Measurements from ENCODE around the gene TFAP2A. TPM values are rescaled to one million over a fixed set of nuclear protein-coding genes. Genes with fewer than 3 reads are reported as not detected.

The TFAP2A gene
- total RNA-seq, 4 donors from 2014 or later: 0.21 TPM; not detected in 2

DNA sequence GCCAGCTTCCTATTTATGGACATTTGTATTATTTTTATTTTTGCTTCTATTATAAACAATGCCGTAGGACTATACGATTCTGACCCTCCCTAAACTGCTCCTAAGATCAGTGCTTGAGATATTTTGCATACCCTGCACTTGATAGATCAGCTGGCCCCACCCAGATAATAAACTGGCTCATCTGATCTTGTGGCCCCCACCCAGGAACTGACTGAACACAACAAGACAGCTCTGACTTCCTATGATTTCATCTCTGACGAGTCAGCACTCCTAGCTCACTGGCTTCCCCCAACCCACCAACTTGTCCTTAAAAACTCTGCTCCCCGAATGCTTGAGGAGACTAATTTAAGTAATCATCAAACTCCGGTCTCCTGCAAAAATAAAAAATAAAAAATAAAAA lies 34.9 kb upstream of the TFAP2A start:
- no peak overlapping the region for H3K4me3 ChIP-seq
- H3K27me3 ChIP-seq: no peaks in the 10 kb centered on the region
- no peaks in the 10 kb centered on the region for H3K4me1 ChIP-seq
- intact Hi-C loops (cut with DNase I; ENCODE audit: low total_unique reads): no loop called here
- H3K36me3 ChIP-seq: no peaks in the 10 kb centered on the region
- no peak for DNase-seq
- TF ChIP-seq, protein P1, sequence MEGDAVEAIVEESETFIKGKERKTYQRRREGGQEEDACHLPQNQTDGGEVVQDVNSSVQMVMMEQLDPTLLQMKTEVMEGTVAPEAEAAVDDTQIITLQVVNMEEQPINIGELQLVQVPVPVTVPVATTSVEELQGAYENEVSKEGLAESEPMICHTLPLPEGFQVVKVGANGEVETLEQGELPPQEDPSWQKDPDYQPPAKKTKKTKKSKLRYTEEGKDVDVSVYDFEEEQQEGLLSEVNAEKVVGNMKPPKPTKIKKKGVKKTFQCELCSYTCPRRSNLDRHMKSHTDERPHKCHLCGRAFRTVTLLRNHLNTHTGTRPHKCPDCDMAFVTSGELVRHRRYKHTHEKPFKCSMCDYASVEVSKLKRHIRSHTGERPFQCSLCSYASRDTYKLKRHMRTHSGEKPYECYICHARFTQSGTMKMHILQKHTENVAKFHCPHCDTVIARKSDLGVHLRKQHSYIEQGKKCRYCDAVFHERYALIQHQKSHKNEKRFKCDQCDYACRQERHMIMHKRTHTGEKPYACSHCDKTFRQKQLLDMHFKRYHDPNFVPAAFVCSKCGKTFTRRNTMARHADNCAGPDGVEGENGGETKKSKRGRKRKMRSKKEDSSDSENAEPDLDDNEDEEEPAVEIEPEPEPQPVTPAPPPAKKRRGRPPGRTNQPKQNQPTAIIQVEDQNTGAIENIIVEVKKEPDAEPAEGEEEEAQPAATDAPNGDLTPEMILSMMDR (IDR thresholded peaks at IDR 0.05): no peak
- no peak for TF ChIP-seq POLR2A (IDR thresholded peaks at IDR 0.05)
- no peaks in the 10 kb centered on the region for H3K9me3 ChIP-seq
- no peak overlapping the region for H3K27ac ChIP-seq

DNA sequence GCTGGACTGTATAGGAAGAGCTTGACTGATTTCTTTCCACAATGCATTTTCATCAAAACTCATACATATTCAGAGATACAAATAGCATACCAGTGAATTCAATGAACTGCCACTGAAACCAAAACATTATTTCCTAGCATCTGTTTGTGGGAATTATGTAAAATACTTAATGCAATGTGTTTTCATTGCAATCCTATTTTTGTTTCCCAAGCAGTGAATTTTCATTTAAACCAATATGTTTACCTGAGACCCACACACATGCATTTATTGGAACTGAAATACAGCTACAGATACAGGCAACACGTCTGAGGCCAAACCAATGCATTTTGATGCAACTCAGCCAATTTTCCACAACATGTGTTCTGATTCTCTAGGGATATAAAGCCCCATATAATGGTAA lies 33.2 kb upstream of the TFAP2A start:
- Histone ChIP-seq H3K9me3 (no peaks in the 10 kb centered on the region), H3K4me1 (no peaks in the 10 kb centered on the region), H3K36me3 (no peaks in the 10 kb centered on the region), H3K27ac (no peak overlapping the region), H3K4me3 (no peak overlapping the region), H3K27me3 (no peaks in the 10 kb centered on the region)
- DNase-seq: no peak
- TF ChIP-seq POLR2A (IDR thresholded peaks at IDR 0.05): no peak
- TF ChIP-seq, protein P1 (IDR thresholded peaks at IDR 0.05): no peak
- intact Hi-C loops (cut with DNase I; ENCODE audit: low total_unique reads): no loop called here

DNA sequence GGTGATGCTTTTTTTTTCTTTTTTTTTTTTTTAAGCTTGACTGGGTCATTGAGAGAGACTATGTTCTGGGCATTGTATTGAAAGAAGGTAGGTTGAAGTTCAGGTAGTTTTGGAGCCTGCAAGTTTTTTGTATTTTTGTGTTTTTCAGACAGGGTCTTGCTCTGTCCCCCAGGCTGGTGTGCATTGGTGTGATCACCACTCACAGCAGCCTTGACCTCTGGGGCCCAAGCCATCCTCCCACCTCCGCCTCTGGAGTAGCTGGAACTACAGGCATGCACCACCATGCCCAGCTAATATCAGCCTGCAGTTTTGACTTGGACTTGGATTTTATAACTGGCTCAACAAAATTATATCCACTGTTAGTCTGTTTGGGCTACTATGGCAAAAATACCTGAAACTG lies 31.7 kb upstream of the TFAP2A start:
- no peak for TF ChIP-seq POLR2A (IDR thresholded peaks at IDR 0.05)
- Histone ChIP-seq H3K9me3 (no peaks in the 10 kb centered on the region), H3K27me3 (no peaks in the 10 kb centered on the region), H3K4me1 (no peaks in the 10 kb centered on the region), H3K27ac (no peak overlapping the region), H3K4me3 (no peak overlapping the region), H3K36me3 (no peaks in the 10 kb centered on the region)
- intact Hi-C loops (cut with DNase I; ENCODE audit: low total_unique reads): no loop called here
- no peak for DNase-seq

DNA sequence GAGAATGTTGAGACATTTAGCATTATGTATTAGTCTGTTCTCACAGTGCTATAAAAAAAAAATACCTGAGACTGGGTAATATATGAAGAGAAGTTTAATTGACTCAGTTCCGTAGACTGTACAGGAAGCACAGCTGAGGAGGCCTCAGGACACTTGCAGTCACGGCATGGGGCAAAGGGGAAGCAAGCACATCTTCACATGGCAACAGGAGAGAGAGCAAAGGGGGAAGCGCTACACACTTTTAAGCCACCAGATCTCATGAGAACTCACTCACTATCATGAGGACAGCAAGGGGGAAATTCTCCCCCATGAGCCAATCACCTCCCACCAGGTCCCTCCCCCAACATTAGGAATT lies 26.8 kb upstream of the TFAP2A start:
- DNase-seq: no peak
- H3K27ac ChIP-seq: no peak overlapping the region

DNA sequence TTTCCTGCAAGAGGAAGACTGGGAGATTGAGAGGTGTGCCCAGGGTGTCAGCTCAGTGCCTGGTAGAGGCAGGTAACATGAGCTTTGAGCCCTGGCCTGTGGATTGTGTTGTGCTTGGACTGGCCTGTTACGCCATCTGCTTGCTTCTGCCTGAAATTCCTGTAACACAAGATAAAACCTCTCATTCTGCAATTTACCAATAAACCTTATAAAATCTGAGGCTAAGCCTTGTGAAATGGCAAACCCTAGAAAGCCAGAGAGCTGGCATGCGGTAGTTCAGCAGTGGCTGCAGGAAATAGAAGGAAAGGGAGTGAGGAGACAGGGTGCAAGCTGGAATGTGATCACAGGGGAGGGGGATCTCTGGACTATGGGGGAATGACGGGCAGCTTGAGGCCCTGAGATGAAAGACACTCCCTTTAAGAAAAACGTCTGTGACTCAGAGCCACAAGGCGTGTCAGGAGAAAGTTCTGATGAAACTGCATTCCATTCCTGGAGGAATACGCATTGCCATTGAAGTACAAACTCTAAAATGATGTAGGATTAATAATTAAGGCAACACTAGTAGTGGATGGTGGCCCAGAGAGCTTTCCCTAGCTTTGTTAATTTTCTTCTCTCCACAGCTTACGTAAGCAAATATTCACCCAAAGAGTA lies 26.3 kb upstream of the TFAP2A start:
- no peak for DNase-seq
- intact Hi-C loops (cut with DNase I; ENCODE audit: low total_unique reads): no loop called here
- Histone ChIP-seq H3K4me1 (no peaks in the 10 kb centered on the region), H3K4me3 (no peak overlapping the region), H3K9me3 (no peaks in the 10 kb centered on the region), H3K36me3 (no peaks in the 10 kb centered on the region), H3K27ac (no peak overlapping the region), H3K27me3 (no peaks in the 10 kb centered on the region)
- TF ChIP-seq, protein P1 (IDR thresholded peaks at IDR 0.05): no peak
- TF ChIP-seq POLR2A (IDR thresholded peaks at IDR 0.05): no peak

More for the DNA sequence above, 26.8 kb upstream of the TFAP2A start:
- Histone ChIP-seq H3K4me3 (no peak overlapping the region), H3K4me1 (no peaks in the 10 kb centered on the region), H3K36me3 (no peaks in the 10 kb centered on the region), H3K27me3 (no peaks in the 10 kb centered on the region), H3K9me3 (no peaks in the 10 kb centered on the region)
- intact Hi-C loops (cut with DNase I; ENCODE audit: low total_unique reads): no loop called here
- TF ChIP-seq, protein P1 (IDR thresholded peaks at IDR 0.05): no peak
- TF ChIP-seq POLR2A (IDR thresholded peaks at IDR 0.05): no peak

DNA sequence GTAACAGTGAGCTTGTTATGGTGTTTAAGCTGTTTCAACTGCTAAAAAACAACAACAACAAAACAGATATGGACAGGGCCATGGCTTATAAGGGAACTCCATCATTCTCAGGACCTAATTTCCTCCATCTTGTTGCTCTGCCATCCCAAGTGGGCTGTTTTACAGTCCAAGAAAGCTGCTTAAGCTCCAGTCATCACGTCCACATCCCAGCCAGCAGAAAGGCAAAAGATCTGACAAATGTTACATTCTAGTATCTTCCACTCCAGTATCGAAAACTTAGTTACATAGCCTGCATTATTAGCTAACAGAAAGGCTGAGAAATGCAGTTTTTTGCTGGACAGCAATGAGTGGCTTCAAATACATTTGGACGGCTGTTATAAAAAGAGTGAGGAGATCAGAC lies 23.0 kb upstream of the TFAP2A start:
- intact Hi-C loops (cut with DNase I; ENCODE audit: low total_unique reads): no loop called here
- Histone ChIP-seq H3K27me3 (no peaks in the 10 kb centered on the region), H3K27ac (no peak overlapping the region), H3K4me3 (no peak overlapping the region), H3K9me3 (no peaks in the 10 kb centered on the region), H3K36me3 (no peaks in the 10 kb centered on the region), H3K4me1 (no peaks in the 10 kb centered on the region)
- DNase-seq: no peak
- TF ChIP-seq, protein P1 (IDR thresholded peaks at IDR 0.05): no peak
- TF ChIP-seq POLR2A (IDR thresholded peaks at IDR 0.05): no peak

Data from uterus (tissue), 4 donors.